GM21717 (cell line): ENCODE measurements around the gene TRAPPC10.

Source experiments
- ATAC-seq: cut with Tn5 transposase; IDR thresholded peaks from one replicate; pipeline ENCODE4 v1.9.1; 2021; ENCODE audit warnings: mild to moderate bottlenecking, moderate library complexity; ENCODE audit not compliant: unreplicated experiment

Gene TRAPPC10

DNA sequence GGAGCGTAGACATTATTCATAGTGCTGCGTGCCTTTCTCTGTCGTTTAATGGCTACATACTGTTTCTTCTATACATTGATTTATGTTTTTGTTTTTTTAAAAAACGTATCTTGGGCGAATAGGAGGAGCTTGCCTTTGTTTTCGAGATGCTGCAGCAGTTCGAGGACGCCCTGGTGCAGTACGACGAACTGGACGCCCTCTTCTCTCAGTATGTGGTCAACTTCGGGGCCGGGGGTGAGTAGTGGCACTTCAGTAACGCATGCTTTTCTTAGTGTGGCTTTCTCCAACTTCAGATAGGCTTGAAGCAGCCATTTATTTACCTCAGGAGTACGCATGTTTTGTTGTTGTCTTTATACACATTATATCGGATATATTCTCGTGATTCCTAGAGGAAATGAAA is 46.9 kb downstream of the TRAPPC10 start:
- no peak for ATAC-seq

DNA sequence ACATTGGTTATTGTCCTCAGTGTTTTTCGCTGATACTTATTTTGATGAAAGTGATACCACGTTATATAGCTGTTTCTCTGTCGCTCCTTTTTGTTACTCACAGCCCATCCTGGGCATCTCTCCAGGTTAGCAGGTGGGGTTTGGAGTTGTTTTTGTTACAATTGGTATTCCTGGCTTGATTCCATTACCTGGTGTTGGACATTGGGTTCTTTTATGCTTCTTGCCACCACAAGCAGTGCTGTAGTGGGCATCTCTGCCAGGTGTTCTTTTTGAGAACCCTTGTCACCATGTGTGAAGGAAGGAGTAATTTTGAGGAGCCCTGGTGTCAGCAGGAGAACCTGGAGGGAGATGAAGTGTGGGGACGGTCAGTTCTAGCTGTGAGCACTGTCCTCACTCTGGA is 47.6 kb downstream of the TRAPPC10 start:
- ATAC-seq, result no peak

DNA sequence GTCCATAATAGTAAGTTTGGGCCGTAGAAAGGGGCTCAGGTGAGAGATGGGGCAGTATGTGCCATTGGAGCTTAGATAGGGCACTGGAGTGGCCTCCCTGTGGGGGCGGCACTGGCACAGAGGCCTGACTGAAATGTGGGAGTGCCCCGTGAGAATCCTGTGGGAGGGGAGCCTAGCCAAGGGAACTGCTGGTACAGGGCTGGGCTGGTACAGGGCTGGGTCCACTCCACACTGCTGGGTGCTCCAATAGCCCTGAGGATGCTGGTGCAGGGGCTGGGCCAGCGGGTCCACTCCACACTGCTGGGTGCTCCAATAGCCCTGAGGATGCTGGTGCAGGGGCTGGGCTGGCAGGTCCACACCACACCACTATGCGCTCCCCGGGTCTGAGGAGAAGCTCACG is 50.3 kb downstream of the TRAPPC10 start:
- ATAC-seq, result no peak

DNA sequence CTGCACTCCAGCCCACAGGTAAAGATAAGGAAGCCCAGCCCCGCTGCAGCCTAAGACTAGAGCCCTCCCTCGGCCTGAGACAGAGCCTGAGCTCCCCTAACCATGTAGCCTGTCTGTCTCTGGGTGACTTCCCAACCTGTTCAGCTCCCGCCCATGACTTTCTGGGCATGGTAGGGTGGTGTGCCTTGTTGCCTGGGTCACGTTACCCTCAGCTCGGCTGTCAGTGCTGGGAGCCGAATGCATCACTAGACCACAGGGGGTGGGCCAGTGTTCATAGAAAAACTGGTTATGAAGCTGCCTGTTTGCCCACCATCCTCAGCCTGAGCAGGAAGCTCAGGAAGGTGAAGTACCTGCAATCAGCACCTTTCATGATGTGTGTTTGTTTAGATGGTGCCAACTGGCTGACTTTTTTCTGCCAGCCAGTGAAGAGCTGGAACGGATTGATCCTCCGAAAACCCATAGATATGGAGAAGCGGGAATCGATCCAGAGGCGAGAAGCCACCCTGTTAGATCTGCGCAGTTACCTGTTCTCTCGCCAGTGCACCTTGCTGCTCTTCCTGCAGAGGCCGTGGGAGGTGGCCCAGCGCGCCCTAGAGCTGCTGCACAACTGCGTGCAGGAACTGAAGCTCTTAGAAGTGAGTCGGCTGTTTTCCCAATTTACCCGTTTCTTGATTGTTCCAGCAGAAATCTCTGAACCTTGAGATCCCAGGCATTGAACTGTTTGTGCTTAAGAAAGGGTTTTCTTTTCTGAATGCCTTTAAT is 51.2 kb downstream of the TRAPPC10 start:
- no peak for ATAC-seq

DNA sequence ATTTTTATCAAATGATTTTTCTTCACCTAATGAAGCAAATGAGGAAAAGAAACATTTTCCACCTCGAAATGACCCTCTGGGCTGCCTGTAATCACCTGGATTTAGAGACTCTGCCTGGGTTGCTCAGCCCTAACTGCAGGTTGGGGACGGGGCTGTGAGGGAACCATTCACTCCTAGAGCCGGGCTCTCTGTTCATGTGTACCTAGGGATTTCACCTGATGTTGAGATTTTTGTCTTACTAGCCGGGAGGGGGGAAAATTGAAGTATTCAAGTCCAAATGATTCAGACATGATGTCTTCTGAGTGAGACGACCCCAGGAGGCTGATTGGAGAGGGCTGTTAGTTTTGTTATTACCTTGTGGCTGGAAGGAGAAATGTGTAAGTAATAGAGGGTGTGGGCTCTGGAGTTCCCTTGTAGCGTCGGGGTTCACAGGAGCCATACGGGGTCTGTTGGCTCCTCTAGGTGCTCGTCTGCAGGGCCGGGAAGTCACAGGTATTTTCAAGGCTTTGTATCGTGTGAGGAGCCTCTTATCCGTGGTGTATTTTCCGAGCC is 52.8 kb downstream of the TRAPPC10 start:
- no peak for ATAC-seq

DNA sequence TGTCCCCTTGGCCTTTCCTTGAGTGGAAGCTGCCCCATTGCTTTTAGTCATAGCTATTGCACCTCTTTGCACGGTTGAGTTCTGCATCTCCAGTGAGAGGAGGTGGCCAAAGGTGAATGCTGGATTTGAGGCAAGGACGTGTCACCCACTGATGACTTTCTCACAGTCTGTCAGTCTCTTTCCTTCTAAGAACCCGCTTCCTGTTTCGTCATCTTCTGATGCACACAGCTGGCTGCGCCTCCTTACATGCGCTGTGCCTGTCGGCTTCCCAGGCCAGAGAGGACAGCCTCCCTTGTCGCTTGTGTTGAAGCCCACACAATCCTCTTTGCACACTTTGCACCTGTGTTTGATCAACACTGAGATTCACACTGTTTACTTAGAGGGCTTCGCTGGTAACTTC is 53.3 kb downstream of the TRAPPC10 start:
- no peak for ATAC-seq

DNA sequence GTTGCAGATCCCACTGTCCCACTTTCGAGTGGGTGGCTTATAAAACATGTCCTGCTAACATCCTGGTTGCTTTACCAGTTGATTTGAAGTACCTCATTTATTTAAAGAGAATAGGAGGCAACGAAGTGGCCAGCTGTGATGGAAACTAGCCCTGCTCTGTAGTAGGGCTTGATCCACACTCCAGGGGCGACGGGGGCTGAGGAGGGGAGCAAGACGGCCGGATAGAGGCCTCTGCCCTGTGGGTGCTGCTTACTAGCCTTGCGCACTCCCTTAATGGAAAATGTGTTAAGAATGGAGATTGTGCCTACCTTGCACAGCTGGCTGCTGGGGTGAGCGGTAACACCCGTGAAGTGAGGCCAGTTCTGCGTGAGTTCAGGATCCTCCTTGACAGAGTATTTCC is 54.0 kb downstream of the TRAPPC10 start:
- ATAC-seq, result no peak

DNA sequence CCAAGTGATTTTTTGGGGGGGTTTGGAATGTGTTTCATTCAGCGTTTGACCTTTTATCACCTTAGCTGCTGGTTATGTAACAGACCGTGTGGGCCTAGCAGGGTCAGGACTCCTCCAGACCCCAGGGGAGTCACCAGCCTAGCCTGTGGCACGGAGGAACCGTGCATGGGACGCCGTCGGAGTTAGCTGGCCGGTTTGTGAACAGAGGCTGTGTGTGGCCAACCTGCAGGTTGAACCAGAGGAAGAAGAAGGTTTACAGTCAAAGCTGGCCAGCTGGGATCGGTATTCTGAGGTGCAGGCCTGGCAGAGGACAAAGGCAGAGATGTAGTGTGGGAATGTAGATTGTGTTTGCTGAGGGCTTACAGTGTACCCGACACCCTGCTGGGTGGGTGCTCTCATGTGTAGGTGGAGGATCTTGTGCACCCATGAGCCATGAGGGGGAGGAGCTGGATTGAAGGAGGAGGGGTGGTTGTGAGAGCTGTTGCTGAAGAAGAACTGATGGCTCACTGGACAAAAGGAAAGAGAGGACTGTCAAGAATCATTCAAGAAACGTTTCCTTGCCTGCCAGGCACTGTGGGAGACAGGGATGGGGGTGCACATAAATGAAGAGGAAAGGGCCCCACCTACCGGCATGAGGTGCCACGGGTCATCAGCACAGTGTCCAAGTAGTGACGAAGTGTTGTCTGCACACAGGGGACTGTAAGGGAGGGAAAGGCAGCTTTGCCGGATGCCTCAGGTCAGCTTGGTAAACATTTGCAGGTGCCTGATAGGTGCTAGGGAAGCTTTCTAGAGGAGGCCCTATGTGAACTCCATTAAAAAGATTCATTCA is 55.1 kb downstream of the TRAPPC10 start:
- no peak for ATAC-seq

DNA sequence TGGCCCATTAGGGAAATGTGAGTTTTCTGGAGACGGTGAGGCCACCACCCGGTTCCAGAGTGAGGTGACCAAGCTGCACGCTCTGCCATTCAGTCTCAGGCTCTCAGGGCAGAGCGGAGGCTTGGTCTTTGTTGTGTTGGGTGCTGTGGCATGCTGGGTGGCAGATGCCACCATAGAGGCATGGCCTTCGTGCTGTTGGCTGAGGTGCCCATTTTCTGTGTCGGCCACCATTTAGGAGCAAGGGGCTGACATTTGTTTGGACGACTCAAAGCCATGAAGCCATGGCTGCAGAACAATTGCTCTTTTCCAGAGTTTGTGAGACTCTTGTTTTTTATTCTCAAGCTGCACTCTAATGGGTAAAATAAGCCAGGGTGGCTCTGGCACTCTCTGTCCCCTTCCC is 58.3 kb downstream of the TRAPPC10 start:
- ATAC-seq, result no peak

DNA sequence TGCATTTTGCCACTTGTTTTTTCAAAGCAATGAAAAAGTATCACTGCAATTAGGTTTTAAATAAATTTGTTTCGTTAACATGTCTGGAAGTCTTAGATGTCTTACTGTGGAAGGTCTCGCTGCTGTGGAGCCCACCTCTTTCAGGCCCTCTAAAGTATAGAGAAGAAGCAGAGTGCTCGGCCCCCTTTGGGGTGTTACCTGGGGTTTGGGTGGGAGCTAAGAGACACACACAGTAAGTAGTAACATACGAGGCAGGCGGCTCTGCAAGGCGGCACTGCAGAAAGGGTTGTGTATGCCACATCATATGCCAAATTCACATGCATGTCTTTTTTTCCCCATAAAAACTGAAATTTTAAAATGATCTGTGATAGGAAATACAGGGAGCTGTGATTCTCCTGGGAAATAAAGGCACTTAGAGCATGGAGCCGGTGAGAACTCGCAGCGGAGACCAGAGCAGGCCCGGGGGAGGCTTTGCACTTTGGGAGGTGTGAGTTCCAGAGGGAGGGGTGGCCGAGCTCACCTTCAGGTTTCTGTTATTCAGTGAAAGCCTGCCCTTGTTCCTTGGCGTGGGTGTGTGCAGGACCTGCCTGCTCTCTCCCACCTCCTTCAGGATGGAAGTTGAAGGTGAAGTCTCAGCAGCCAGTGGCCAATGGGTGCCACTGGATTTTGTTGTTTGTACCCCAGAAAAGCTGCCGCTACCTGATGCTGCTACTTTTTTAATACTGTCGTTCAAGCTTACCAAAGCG is 59.4 kb downstream of the TRAPPC10 start:
- no peak for ATAC-seq

DNA sequence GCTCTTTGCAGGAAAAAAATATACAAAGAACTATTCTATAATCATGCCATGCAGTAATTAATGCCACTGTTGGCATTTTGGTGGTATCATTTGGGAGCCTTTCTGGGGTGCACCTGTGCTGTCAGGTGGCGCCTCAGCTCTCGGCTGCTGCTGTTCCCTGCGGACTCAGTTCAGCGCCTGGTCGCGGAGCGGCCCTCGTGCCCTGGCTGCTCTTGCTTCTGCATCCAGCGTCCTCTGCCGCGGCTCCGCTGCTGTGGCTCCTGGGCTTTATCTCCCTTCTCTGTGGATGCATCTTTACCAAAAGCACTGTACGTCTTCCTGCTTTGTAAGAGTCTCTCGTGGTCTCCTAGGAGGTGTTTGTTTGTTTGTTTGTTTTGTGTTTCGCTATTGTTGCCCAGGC is 60.0 kb downstream of the TRAPPC10 start:
- no peak for ATAC-seq

DNA sequence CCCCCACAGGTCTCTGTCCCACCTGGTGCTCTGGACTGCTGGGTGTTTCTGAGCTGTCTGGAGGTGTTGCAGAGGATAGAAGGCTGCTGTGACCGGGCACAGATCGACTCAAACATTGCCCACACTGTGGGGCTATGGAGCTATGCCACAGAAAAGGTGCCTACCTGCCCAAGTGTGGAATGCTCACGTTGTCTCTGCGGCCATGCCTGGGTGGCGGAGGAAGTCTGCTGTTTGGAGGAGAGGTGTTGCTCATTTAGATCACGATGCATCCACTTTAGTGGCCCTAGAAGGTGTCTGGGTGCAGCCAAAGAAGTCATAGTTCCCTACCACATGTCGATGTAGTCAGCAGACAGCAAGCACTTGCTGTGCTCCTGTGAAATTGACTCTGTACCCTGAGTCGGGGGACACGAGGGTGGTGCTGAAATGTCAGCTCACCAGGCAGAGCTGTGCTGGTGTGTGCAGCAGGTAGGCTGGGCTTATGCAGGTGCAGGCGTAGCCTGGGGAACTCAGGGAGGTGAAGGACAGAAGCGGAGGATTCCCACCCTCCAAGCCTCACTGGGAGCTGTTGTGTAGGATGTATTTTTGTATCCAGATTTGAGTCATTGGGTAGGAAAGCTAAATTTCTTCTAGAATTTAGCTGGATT is 62.3 kb downstream of the TRAPPC10 start:
- ATAC-seq, result no peak

DNA sequence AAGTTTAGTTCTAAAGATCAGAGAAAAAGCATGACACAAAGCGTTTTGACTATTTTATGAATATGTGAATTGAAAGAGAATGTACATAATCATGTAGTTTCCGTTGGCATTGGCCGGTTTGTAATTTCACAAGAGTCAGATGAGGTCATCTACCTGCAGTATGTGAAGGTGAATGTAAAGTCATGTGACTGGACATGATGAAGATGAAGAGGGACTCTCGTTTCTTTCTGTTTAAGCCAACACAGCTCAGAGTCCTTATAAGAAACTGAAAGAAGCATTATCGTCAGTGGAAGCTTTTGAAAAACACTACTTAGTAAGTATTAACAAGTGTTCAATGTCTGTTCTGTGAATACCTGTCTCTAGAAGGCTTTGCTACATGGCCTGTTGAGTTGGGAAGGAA is 64.2 kb downstream of the TRAPPC10 start:
- ATAC-seq, result no peak

DNA sequence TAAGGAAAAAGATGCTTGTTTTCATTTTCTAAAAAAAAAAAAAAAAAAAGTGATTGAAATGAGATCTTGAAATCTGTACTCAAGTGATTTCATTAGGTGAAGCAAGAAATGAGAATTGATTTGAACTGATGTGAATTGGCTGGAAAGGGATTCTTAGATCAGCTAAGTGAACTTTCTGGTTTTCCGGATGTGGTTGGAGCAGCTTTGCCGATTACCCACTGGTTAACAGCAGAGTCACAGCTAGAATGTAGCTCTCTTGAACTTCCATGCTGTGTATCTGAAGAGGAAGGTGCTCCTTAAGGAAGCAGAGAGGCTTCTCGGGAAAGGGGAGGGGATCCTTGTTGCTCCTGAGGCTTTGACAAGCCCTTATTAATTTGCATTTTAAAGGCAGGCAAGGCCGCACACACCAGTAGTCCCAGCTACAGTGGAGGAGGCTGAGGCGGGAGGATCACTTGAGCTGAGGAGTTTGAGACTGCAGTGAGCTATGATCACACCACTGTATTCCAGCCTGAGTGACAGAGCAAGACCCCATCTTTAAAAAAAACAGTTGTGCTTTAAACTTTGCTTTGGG is 66.4 kb downstream of the TRAPPC10 start:
- ATAC-seq, result no peak

DNA sequence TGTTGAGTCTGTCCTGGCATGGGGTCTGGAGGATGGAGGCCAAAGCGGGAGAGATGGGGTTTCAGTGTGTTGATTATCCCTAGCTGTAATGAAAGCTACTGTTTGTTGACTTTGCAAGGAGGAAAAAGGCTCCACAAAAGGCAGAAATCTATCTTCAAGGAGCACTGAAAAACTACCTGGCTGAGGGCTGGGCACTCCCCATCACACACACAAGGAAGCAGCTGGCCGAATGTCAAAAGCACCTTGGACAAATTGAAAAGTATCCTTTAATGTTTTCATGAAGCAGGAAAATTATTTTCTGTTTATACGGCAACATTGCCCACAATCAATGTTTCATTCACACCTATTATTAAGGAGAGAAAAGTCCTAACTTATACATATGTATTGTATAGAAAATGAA is 67.3 kb downstream of the TRAPPC10 start:
- ATAC-seq, result no peak

DNA sequence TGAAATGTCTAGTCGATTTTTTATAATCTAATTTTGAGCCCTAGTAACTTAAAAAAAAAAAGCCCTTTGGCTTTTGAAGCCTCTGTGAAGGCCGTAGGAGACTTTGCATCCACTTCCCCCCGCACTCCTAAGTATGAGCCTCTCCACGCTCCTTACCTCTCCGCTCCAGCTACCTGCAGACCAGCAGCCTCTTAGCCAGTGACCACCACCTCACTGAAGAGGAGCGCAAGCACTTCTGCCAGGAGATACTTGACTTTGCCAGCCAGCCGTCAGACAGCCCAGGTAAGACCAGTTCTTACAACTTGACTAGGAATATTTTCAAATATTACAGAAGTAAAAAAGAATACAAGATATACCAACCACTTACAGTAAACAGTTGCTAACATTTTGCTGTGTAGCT is 67.7 kb downstream of the TRAPPC10 start:
- ATAC-seq, result no peak

DNA sequence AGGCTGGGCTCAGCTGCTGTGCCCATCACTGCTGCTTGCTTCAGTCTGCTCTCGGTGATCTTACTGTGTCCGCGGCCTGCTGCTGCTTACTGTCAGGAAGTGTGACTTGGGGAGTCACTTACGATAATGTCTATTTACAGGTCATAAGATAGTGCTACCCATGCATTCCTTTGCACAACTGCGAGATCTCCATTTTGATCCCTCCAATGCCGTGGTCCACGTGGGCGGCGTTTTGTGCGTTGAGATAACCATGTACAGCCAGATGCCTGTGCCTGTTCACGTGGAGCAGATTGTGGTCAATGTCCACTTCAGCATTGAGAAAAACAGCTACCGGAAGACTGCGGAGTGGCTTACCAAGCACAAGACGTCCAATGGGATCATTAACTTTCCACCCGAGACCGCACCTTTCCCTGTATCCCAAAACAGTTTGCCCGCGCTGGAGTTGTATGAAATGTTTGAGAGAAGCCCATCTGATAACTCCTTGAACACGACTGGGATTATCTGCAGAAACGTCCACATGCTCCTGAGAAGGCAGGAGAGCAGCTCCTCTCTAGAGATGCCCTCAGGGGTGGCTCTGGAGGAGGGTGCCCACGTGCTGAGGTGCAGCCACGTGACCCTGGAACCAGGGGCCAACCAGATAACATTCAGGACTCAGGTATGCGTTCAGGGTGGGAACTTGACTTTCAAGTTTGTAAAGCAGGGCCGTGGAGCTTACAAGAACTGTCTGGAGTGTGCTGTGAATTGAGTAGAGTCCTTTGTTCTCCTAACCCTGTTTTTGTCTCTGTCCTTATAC is 70.7 kb downstream of the TRAPPC10 start:
- ATAC-seq, result no peak

DNA sequence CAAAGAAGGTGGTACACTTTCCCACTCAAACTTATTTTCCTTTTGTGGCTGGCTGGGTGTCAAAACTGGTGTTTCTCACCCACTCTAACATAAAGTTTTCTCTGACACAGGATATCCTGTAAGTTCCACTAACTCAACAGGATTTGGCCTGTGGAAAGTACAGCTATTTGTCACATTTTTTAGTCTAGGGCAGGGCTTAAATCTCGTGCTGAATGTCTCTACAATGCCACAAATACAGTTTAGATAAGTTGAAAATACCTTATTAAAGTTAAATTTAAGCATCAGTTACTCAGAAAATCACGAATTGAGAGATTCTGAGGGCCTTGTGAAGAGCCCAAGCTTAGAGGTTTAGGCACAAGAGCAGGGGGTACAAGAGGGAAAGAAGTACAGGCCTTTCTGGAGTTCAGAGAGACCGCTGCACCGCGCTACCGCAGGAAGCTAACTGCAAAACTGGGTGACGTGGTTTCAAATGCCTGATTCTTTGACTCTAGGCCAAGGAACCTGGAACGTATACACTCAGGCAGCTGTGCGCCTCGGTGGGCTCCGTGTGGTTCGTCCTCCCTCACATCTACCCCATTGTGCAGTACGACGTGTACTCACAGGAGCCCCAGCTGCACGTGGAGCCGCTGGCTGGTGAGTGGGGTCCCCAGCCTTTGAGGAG is 71.7 kb downstream of the TRAPPC10 start:
- no peak for ATAC-seq
